Prostate gland (tissue), 2 donors: ENCODE results near the gene MCC. TPM values are rescaled to one million over a fixed set of nuclear protein-coding genes. Genes with fewer than 3 reads are reported as not detected.

Source experiments
- DNase-seq: peaks from one replicate; pipeline ENCODE4 v3.0.0-alpha.2; 2019; ENCODE audit warnings: low spot score
- H3K27ac ChIP-seq, 2 donors: fragments of 200-600 bp; sonication (generic); 2 replicates each; pipeline ENCODE4 v1.5.1; 2017 to 2019
- H3K27me3 ChIP-seq: fragments of 200-600 bp; sonication (generic); replicated peaks from 2 replicates; pipeline ENCODE4 v1.5.1; 2019; ENCODE audit not compliant: insufficient read depth
- H3K36me3 ChIP-seq, 2 donors: fragments of 200-600 bp; sonication (generic); 1 replicate in 1 of 2; 2 replicates in 1 of 2; pipeline versions ENCODE4 v1.5.1 to v1.8.1; 2017 to 2019
- H3K4me1 ChIP-seq: fragments of 200-600 bp; sonication (generic); replicated peaks from 2 replicates; pipeline ENCODE4 v1.5.1; 2019
- H3K4me3 ChIP-seq, 2 donors: fragments of 200-600 bp; sonication (generic); 2 replicates each; pipeline ENCODE4 v1.5.1; 2017 to 2019
- H3K9me3 ChIP-seq: fragments of 200-600 bp; sonication (generic); 2 replicates; pipeline ENCODE4 v1.5.1; 2017
- CTCF ChIP-seq, 4 experiments: fragments of 200-600 bp in 2 of 4; fragments of 450-650 bp in 2 of 4; sonication (generic) in 2 of 4; IDR thresholded peaks; 1 replicate in 3 of 4; 2 replicates in 1 of 4; pipeline ENCODE4 v1.5.1; 2016 to 2019; ENCODE audit warnings: antibody characterized with exemption in 4 of 4, mild to moderate bottlenecking in 2 of 4, moderate library complexity in 2 of 4
- POLR2A ChIP-seq: fragments of 450-650 bp; IDR thresholded peaks from one replicate; pipeline ENCODE4 v1.6.1; 2016; ENCODE audit warnings: antibody characterized with exemption, mild to moderate bottlenecking
- POLR2AphosphoS5 ChIP-seq: sonication (generic); formaldehyde crosslinking; IDR thresholded peaks from one replicate; pipeline ENCODE4 v1.6.1; 2017; ENCODE audit warnings: antibody characterized with exemption
- WGBS: methylation state at CpG from one replicate; pipeline ENCODE4 v1.1.5; 2018; 5-methylcytosine and 5-hydroxymethylcytosine counted together
- intact Hi-C: fragments of 100-400 bp; cut with DNase I; formaldehyde crosslinking; loops from one replicate; pipeline ENCODE4 v1.14.2; 2022
- total RNA-seq, 2 donors: library from RNA; depleted of rRNA; stranded (reverse); fragments of >200 nt; gene quantifications; one replicate each; pipeline ENCODE4 v1.1.0, GENCODE V29; 2016

The MCC gene
- total RNA-seq, 2 donors from 2014 or later: 41.5 to 54.1 TPM

GRCh38 chr5:113283558-113283957 is 204.7 kb downstream of the MCC start:
- Histone ChIP-seq H3K36me3 (no peaks in the 10 kb centered on the region), H3K4me3 (no peak overlapping the region), H3K9me3 (no peaks in the 10 kb centered on the region), H3K27me3 (no peaks in the 10 kb centered on the region), H3K4me1 (no peaks in the 10 kb centered on the region), H3K27ac (no peak overlapping the region)
- no peak for TF ChIP-seq POLR2AphosphoS5
- no peak for TF ChIP-seq POLR2A
- no peak for TF ChIP-seq CTCF (IDR thresholded peaks at IDR 0.05)
- WGBS: 84% methylated on average over 3 of the region's 3 CpGs
- no peak for DNase-seq
- intact Hi-C loops: no loop called here

GRCh38 chr5:113282472-113282871 is 205.8 kb downstream of the MCC start:
- Histone ChIP-seq H3K27me3 (no peaks in the 10 kb centered on the region), H3K4me3 (no peak overlapping the region), H3K4me1 (no peaks in the 10 kb centered on the region), H3K36me3 (no peaks in the 10 kb centered on the region), H3K27ac (no peak overlapping the region), H3K9me3 (no peaks in the 10 kb centered on the region)
- intact Hi-C loops: no loop called here
- TF ChIP-seq POLR2A (no peak), POLR2AphosphoS5 (no peak), CTCF (IDR thresholded peaks at IDR 0.05) (no peak)
- 83% methylated on average over 2 of the region's 2 CpGs for WGBS
- no peak for DNase-seq

DNA sequence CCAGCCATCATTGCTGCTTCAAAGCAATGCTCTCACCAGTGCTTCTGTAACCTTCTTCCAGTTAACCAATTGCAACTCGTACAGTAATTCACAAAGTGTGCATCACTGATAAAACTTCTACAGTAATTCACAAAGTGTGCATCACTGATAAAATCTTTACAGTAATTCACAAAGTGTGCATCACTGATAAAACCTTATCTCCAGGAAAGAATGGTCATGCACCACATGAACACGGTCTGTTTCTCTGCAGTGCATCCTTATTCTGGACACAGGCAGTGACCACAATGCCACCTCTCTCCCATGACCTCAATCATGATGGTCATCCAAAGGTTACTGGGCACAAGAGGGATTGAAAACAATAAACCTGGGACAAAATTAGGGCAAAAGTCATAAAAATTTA is 207.1 kb downstream of the MCC start:
- 64% methylated on average over 2 of the region's 2 CpGs for WGBS
- Histone ChIP-seq H3K9me3 (no peaks in the 10 kb centered on the region), H3K27ac (no peak overlapping the region), H3K36me3 (no peaks in the 10 kb centered on the region), H3K27me3 (no peaks in the 10 kb centered on the region), H3K4me3 (no peak overlapping the region), H3K4me1 (no peaks in the 10 kb centered on the region)
- intact Hi-C loops: no loop called here
- DNase-seq: no peak
- TF ChIP-seq POLR2A (no peak), POLR2AphosphoS5 (no peak), CTCF (IDR thresholded peaks at IDR 0.05) (no peak)

DNA sequence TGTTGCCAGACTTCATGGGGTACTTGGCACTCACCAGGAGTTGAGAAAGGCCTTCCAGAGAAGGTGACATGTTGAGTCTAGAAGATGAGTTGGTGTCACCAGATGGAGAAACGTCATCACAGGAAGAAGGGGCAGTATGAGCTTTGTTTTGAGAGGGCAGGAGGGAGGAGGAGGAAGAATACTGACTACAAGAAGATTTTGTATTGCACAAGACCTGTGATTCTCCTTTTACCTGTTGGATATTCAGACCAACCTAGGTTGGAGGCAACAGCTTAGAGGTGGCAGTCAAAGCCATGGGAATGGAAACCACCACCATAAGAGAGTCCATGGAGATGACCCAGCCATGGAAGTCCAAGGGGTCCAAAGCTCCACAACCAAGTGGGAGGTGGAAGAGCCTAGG is 207.7 kb downstream of the MCC start:
- intact Hi-C loops: no loop called here

More for the DNA sequence above, 207.7 kb downstream of the MCC start:
- H3K27me3 ChIP-seq: no peaks in the 10 kb centered on the region
- no peaks in the 10 kb centered on the region for H3K36me3 ChIP-seq
- TF ChIP-seq POLR2A (no peak), CTCF (IDR thresholded peaks at IDR 0.05) (no peak), POLR2AphosphoS5 (no peak)
- no peaks in the 10 kb centered on the region for H3K9me3 ChIP-seq
- 74% methylated on average over 1 of the region's 1 CpG for WGBS
- H3K4me1 ChIP-seq: no peaks in the 10 kb centered on the region
- no peak for DNase-seq
- H3K27ac ChIP-seq: no peak overlapping the region
- H3K4me3 ChIP-seq: no peak overlapping the region
